Testis (tissue), 2 donors: Measurements from ENCODE around the gene APOL6.

Experiments
- CTCF ChIP-seq, 3 experiments: fragments of 450-650 bp in 2 of 3; fragments of 200-600 bp in 1 of 3; sonication (generic) in 1 of 3; IDR thresholded peaks; one replicate each; pipeline ENCODE4 v1.5.1; 2016 to 2019; ENCODE audit warnings: antibody characterized with exemption in 3 of 3, mild to moderate bottlenecking in 2 of 3, moderate library complexity in 1 of 3
- POLR2A ChIP-seq: fragments of 450-650 bp; IDR thresholded peaks from one replicate; pipeline ENCODE4 v1.6.1; 2017; ENCODE audit warnings: antibody characterized with exemption, mild to moderate bottlenecking, moderate library complexity

DNA sequence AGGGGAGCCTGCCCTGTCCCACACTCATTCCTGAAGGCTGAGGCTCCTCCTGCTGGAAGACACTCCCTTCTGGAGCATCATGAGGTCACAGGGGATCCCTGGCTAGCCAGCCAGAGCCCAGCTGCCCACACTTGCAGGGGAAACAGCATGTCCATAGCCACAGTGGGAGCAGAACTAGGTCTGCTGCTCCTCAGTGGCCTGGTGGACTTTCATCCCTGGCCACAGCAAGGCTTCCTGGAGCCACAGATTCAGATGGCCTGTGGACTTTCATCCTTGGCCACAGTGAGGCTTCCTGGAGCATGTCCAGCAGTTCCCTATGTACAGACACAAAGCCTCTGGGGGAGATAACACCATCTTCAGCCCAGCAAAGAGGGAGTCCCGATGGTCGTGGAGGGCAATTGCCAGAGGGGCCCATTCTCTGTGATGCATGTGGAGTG, 5.9 kb upstream of the APOL6 start:
- TF ChIP-seq CTCF (IDR thresholded peaks at IDR 0.05) = no peak
- no peak for TF ChIP-seq POLR2A
